AG04449 (cell line): Measurements from ENCODE around the gene GSK3B.

Experiments used
- CTCF ChIA-PET: fragments of 350-600 bp; formaldehyde crosslinking; extraction: SDS; loops from one replicate; lab custom pipeline; 2021; ENCODE audit warnings: antibody characterized with exemption; lab: Yijun Ruan, JAX
- POLR2A ChIA-PET: fragments of 400-600, 350-600 bp; formaldehyde crosslinking; extraction: SDS; loops from one replicate; lab custom pipeline; 2020; ENCODE audit warnings: antibody characterized with exemption, inconsistent platforms; lab: Yijun Ruan, JAX
- DNase-seq: peaks from one replicate; pipeline ENCODE4 v3.0.0-alpha.2; 2010; ENCODE audit warnings: low read depth, low spot score
- H3K4me3 ChIP-seq: 2 replicates; pipeline ENCODE4 v1.5.1; 2011; ENCODE audit warnings: low read depth, mild to moderate bottlenecking, control low read depth, low read length
- TF ChIP-seq, protein P1 (sequence below): IDR thresholded peaks from one replicate; pipeline ENCODE4 v1.5.1; 2011; ENCODE audit warnings: mild to moderate bottlenecking, moderate library complexity, low read length, control low read depth, inconsistent platforms; ENCODE audit not compliant: insufficient read depth; ENCODE audit errors: missing control alignments

Gene GSK3B

DNA sequence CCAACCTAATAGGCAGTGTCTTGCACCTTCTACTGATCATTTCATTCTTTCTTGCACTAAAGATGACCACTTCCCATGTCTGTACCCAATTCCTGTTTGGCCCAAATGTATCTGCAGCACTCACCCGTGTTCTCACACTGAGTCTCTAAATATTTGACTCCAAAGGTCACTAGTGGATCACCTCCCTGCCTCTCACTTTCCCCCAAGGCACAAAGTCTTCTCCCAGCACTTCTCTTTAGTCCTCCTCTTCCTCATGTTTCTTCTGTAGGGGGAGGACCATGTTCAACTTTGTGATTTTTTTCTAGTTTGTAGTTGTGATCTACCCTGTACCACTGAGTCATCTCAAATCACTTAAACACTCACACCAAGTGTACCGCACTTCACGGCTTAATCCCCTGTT is 298.4 kb downstream of the GSK3B start:
- ChIA-PET POLR2A (no interaction called here), CTCF (no interaction called here)
- TF ChIP-seq, protein P1, sequence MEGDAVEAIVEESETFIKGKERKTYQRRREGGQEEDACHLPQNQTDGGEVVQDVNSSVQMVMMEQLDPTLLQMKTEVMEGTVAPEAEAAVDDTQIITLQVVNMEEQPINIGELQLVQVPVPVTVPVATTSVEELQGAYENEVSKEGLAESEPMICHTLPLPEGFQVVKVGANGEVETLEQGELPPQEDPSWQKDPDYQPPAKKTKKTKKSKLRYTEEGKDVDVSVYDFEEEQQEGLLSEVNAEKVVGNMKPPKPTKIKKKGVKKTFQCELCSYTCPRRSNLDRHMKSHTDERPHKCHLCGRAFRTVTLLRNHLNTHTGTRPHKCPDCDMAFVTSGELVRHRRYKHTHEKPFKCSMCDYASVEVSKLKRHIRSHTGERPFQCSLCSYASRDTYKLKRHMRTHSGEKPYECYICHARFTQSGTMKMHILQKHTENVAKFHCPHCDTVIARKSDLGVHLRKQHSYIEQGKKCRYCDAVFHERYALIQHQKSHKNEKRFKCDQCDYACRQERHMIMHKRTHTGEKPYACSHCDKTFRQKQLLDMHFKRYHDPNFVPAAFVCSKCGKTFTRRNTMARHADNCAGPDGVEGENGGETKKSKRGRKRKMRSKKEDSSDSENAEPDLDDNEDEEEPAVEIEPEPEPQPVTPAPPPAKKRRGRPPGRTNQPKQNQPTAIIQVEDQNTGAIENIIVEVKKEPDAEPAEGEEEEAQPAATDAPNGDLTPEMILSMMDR = no peak
- no peak for DNase-seq
- H3K4me3 ChIP-seq = no peak overlapping the region

DNA sequence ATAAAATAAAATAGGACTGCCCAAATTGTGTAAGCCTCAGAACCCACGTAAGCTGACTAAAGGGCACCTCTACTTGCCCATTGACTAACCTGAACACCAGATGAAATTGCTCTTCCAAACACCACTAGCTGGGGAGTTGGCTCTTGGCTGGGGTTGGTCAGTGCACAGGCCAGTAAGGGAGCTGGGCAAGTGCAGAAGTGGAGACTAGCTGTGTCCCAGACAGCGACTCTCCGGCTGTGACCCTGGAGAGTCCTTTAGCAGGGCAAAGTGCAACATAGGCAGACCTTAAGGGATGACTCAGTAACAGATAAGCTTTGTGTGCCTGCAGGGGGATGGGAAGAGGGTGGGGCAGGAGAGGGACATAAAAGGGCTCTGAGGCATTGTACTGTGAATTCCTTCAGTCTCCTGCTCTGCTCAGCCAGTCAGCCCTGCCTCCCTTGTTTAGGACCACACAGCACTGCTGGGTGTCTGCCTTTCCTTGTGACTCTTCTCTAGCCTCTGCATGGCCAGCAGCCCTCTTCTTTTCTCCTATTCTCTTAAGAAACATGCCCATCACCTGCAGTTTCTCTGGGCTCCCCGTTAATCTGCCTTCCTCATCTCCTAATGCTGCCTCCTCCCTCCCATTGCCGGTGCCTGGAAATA is 299.2 kb downstream of the GSK3B start:
- TF ChIP-seq, protein P1 = no peak
- ChIA-PET CTCF (no interaction called here), POLR2A (no interaction called here)
- H3K4me3 ChIP-seq = no peak overlapping the region
- DNase-seq = no peak

DNA sequence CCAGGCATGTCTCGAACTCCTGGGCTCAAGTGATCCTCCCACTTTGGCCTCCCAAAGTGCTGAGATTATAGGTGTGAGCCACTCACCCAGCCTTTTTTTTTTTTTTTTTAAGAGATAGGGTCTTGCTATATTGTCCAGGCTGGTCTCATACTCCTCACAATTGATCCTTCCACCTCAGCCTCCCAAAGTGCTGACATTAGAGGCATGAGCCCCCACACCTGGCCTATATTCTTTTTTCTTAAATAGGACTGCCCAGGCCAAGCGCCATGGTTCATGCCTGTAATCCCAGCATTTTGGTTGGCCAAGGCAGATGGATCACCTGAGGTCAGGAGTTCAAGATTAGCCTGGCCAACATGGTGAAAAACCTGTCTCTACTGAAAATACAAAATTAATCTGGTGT is 299.8 kb downstream of the GSK3B start:
- TF ChIP-seq, protein P1 = no peak
- no peak overlapping the region for H3K4me3 ChIP-seq
- CTCF ChIA-PET = no interaction called here
- DNase-seq = no peak
- POLR2A ChIA-PET = no interaction called here

DNA sequence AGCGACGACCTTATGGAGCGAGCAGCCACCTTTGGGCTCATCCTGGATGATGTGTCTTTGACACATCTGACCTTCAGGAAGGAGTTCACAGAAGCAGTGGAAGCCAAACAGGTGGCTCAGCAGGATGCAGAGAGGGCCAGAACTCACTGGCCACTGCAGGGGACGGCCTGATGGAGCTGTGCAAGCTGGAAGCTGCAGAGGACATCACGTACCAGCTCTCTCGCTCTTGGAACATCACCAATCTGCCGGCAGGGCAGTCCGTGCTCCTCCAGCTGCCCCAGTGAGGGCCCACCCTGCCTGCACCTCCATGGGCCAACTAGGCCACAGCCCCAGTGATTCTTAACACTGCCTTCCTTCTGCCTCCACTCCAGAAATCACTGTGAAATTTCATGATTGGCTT is 302.0 kb downstream of the GSK3B start:
- TF ChIP-seq, protein P1 = no peak
- DNase-seq = no peak
- ChIA-PET CTCF (no interaction called here), POLR2A (no interaction called here)
- H3K4me3 ChIP-seq = no peak overlapping the region

DNA sequence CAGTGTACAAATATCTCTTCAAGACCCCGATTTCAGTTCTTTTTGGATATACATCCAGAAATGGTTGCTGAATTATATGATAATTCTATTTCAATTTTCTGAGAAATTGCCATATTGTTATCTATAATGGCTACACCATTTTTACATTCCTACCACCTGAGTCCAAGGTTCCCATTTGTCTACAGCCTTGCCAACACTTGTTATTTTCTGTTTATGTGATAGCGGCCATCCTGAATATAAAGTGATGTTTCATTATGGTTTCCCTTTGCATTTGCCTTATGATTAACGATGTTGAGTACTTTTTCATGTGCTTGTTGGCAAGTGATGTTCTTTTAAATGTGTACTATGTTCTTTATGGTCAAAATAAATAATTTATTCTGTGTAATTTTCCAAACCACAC is 303.9 kb downstream of the GSK3B start:
- ChIA-PET POLR2A (no interaction called here), CTCF (no interaction called here)
- no peak overlapping the region for H3K4me3 ChIP-seq
- no peak for DNase-seq
- TF ChIP-seq, protein P1 = no peak

DNA sequence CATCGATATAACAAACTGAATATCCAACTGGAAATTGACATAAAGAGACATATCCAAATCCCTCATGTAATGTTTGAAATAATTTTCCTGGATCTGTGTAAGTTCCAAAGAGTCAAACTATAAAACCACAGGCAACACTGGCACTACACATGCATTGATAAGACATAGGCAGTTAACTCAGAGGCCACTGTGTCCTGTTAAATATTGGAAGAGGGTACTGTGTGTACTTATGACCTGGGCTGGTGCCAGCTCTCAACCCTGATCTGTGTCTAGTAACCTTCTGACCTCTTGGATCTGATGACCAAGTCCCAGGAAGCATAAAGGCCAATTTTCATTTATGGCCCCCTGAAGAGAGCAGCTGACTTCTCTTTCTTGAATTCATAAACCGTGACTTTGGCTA is 307.8 kb downstream of the GSK3B start:
- POLR2A ChIA-PET = no interaction called here
- no peak overlapping the region for H3K4me3 ChIP-seq
- no peak for DNase-seq
- CTCF ChIA-PET = no interaction called here
- TF ChIP-seq, protein P1 = no peak
